K562 treated with DMSO at 1 percent for 12 hours (cell line): ENCODE data around the gene ZC3H14. TPM values are rescaled to one million over a fixed set of nuclear protein-coding genes. Genes with fewer than 3 reads are reported as not detected.

Source experiments
- total RNA-seq: library from RNA; unstranded; fragments of 300-600 nt; gene quantifications from 2 replicates; pipeline ENCODE4 v1.2.3, GENCODE V29; 2022; ENCODE audit not compliant: insufficient read depth

ZC3H14 gene, protein sequence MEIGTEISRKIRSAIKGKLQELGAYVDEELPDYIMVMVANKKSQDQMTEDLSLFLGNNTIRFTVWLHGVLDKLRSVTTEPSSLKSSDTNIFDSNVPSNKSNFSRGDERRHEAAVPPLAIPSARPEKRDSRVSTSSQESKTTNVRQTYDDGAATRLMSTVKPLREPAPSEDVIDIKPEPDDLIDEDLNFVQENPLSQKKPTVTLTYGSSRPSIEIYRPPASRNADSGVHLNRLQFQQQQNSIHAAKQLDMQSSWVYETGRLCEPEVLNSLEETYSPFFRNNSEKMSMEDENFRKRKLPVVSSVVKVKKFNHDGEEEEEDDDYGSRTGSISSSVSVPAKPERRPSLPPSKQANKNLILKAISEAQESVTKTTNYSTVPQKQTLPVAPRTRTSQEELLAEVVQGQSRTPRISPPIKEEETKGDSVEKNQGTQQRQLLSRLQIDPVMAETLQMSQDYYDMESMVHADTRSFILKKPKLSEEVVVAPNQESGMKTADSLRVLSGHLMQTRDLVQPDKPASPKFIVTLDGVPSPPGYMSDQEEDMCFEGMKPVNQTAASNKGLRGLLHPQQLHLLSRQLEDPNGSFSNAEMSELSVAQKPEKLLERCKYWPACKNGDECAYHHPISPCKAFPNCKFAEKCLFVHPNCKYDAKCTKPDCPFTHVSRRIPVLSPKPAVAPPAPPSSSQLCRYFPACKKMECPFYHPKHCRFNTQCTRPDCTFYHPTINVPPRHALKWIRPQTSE
- total RNA-seq, result 16.9 and 37.3 TPM in 2 replicates

DNA sequence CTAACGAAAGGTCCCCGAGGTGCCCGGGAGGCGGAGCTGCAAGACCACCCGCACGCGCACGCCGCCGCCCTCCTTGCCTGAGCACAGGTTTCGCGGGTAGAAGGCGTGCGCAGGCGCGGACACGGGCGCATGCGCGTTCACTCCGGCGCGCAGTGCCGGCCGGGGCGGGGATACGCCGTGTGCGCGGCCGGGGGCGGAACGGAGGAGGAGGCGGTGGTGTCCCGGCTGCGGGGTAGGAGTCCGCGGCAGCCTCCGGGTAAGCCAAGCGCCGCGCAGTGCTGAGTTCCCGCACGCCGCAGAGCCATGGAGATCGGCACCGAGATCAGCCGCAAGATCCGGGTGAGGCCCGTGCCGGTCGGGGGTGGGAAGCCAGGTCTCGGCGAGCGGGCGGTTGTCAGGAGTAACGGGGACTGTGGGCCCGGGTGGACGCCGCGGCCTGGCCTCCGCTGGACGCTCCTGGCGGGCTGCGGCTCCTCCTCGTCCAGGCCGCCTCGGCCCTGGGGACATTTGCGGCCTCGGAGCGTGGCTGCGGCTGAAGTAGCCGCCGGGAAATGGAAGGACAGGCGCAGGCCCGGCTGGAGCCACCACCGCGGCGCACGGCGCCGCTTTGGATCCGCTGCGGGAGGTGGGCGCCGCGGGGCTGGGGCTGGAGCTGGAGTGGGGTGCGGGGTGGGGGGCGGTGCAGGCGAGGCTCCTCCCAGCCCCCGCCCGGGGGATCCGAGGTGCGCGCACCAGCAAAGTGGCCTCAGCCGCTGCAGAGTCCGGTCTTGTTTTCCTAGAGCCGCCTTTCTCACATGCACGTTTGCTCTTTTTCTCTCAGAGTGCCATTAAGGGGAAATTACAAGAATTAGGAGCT, at the start of gene ZC3H14:
Gene ZC3H14 (plus strand): TSS at position 207 of the 856 bp plus-strand sequence. CDS start 97 bp downstream, at position 304.

DNA sequence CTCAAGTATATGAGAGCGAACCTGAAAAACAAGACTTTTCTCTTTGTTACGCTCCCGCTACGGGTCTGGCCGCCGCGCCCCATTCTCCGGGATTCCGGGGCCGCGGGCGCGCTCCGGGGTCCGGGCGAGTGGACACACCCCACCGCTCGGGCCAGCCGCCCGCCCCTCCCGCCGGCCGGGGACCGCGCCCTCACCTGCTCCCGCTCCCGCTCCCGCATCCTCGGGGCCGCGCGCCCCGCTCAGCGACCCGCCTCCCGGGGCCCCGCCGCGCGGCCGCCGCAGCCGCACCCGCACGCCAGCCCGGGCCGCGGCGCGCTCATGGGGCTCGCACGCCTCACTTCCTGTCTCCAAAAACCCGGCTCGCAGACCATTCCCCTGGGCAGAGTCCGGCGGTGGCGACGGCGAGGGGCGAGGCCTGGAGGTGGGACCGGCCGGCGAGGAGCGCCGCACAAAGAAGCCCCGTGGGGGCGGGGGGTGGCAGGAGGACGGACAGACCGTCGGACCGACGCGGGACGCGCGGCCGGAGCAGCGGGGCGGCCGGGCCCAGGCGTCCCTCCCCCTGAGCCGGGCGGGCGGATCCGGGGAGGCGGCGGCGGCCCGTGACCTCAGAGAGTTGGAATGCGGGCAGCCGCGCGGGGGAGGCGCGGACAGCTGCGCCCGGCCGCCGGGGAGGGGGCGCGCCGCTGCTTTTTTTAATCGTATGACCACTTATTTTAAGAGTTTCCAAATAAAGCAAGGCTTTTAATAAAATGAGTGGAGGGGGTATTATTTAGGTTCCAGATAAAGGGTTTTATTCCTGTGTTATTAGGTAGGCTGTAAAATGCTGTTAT, 8.2 kb upstream of the ZC3H14 start, which contains the start of gene PTPN21:
Gene PTPN21 (minus strand): TSS at position 551 of the 830 bp plus-strand sequence. CDS start 4,590 bp downstream, outside the sequence.

Other genes with a start within 250 kb of the ZC3H14 start
- gene KCNK10, start 239.8 kb upstream of the ZC3H14 start, total RNA-seq, result not detected in 2 replicates
- 2.1 and 4.7 TPM in 2 replicates for gene SPATA7, start 177.4 kb upstream of the ZC3H14 start, total RNA-seq
- 0.58 and 1.4 TPM in 2 replicates for gene PTPN21, start 8.0 kb upstream of the ZC3H14 start, total RNA-seq
- gene EML5, start 229.9 kb downstream of the ZC3H14 start, total RNA-seq, result 0.35 TPM in 1 of 2 replicates, not detected in the other